HG03039 (cell line): ENCODE results near the gene TMEM135.
"Not testable (repeated sequence)": the region's sequence is repeated elsewhere in the genome, so short reads cannot be mapped to it uniquely, and the experiment has no call there.

Experiments used
- ATAC-seq: cut with Tn5 transposase; IDR thresholded peaks from one replicate; pipeline ENCODE4 v1.9.1; 2021; ENCODE audit warnings: mild to moderate bottlenecking, moderate library complexity; ENCODE audit not compliant: unreplicated experiment

The TMEM135 gene

GRCh38 chr11:87076260-87076783 is 38.6 kb downstream of the TMEM135 start:
- ATAC-seq, result no peak

GRCh38 chr11:87076874-87077429 is 39.2 kb downstream of the TMEM135 start:
- ATAC-seq, result no peak

GRCh38 chr11:87081358-87081757 is 43.6 kb downstream of the TMEM135 start:
- ATAC-seq, result no peak

- ATAC-seq, result no peak
These were observed 44.9 kb downstream of the TMEM135 start for GRCh38 chr11:87082590-87082989.

- no peak for ATAC-seq
These were observed 45.3 kb downstream of the TMEM135 start for GRCh38 chr11:87083029-87083428.

- ATAC-seq, result no peak
These were observed 54.4 kb downstream of the TMEM135 start for GRCh38 chr11:87092159-87092558.

- no peak for ATAC-seq
These were observed 54.8 kb downstream of the TMEM135 start for GRCh38 chr11:87092567-87092966.

GRCh38 chr11:87097582-87097981 is 59.8 kb downstream of the TMEM135 start:
- ATAC-seq, result peak; percentile 78

GRCh38 chr11:87101956-87102580 is 64.3 kb downstream of the TMEM135 start:
- no peak for ATAC-seq

GRCh38 chr11:87105826-87106225 is 68.1 kb downstream of the TMEM135 start:
- ATAC-seq, result not testable (repeated sequence)

- ATAC-seq, result not testable (repeated sequence)
These were observed 69.6 kb downstream of the TMEM135 start for GRCh38 chr11:87107379-87107778.

GRCh38 chr11:87110443-87111131 is 72.9 kb downstream of the TMEM135 start:
- ATAC-seq, result no peak

- no peak for ATAC-seq
These were observed 76.4 kb downstream of the TMEM135 start for GRCh38 chr11:87114093-87114492.

GRCh38 chr11:87116185-87116584 is 78.5 kb downstream of the TMEM135 start:
- no peak for ATAC-seq

- ATAC-seq, result no peak
These were observed 83.2 kb downstream of the TMEM135 start for GRCh38 chr11:87120937-87121336.

GRCh38 chr11:87122852-87123251 is 85.1 kb downstream of the TMEM135 start:
- no peak for ATAC-seq

- no peak for ATAC-seq
These were observed 87.5 kb downstream of the TMEM135 start for GRCh38 chr11:87125257-87125656.

GRCh38 chr11:87127101-87127500 is 89.4 kb downstream of the TMEM135 start:
- ATAC-seq, result no peak

- no peak for ATAC-seq
These were observed 90.6 kb downstream of the TMEM135 start for GRCh38 chr11:87128372-87128771.

GRCh38 chr11:87134524-87135106 is 96.9 kb downstream of the TMEM135 start:
- no peak for ATAC-seq

GRCh38 chr11:87136236-87136635 is 98.5 kb downstream of the TMEM135 start:
- ATAC-seq, result no peak

GRCh38 chr11:87137711-87138110 is 100.0 kb downstream of the TMEM135 start:
- no peak for ATAC-seq
